GM15510 (cell line): Measurements from ENCODE around the gene PIM1.

ENCODE experiments used
- POLR2A ChIP-seq: IDR thresholded peaks from 3 replicates; pipeline ENCODE4 v1.6.1; 2011; ENCODE audit warnings: borderline replicate concordance; ENCODE audit not compliant: insufficient read length; ENCODE audit errors: extremely low read depth

Gene PIM1

DNA sequence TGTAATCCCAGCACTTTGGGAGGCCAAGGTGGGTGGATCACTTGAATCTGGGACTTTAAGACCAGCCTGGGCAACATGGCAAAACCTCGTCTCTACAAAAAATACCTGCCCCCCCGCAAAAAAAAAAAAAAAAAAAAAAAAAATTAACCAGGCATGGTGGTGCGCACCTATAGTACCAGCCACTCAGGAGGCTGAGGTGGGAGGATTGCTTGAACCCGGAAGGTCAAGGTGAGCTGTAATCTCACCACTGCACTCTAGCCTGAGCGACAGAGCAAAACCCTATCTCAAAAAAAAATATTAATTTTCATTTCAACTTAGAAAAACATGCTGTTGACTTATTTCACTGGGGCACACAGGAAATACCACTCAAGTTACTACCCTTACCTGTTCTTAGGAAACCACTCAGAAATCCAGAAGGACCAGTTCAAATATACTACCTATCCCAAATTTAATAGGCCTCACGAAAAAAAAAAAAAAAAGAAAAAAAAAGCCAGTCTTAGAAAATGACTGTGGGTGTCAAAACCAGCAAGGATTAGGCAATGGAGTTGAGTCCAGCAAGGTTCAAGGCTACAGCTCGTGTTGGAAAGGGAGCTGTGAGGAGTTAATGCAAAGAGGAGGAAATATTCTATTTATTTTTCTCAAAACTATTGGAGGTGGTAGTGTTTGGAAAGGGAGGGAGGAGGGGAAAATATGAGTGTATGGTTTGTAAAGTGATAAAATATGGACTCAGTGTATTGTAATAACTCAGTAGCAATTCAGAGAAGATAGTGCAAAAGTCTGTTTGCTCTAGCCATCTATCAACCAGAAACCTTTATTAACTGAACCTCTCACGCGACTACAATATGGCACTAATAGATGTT, 33.9 kb upstream of the PIM1 start:
- TF ChIP-seq POLR2A, result no peak

- TF ChIP-seq POLR2A, result no peak
Observed at GRCh38 chr6:37136821-37137200, 33.1 kb upstream of the PIM1 start.

GRCh38 chr6:37137201-37138090, 32.5 kb upstream of the PIM1 start:
- TF ChIP-seq POLR2A, result no peak

GRCh38 chr6:37138856-37139229, 31.1 kb upstream of the PIM1 start:
- TF ChIP-seq POLR2A, result no peak

DNA sequence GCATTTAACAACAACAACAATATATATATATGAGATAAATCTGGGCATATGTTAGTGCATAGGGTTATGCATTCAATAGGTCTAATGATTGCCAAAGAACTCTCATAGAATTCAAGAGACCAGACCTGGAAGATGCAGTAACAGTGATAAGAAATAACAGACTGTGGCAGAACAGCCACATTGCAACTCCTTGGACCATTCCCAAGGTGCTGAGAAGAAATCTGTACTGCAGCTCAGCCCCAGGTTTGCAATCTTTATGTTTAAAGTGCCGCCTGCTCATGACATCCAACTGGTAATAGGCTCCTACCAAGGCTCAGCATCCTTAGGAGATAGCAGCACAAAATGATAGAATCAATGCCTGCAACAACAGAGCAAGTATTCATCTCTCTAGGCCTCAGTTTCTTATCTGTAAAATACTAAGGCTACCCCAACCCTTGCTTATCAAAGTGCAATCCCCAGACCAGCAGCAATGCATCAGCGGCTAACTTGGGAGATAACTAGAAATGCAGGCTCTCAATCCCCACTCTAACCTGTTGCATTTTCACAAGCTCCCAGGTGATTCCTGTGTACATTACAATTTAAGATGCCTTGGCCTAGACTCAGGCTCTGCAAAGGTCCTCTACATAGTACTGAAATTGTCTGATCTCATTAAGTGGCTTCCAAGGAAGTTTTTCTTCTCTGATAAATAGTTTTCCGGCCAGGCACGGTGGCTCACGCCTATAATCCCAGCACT, 30.6 kb upstream of the PIM1 start:
- TF ChIP-seq POLR2A, result no peak

GRCh38 chr6:37140145-37140544, 29.8 kb upstream of the PIM1 start:
- no peak for TF ChIP-seq POLR2A

DNA sequence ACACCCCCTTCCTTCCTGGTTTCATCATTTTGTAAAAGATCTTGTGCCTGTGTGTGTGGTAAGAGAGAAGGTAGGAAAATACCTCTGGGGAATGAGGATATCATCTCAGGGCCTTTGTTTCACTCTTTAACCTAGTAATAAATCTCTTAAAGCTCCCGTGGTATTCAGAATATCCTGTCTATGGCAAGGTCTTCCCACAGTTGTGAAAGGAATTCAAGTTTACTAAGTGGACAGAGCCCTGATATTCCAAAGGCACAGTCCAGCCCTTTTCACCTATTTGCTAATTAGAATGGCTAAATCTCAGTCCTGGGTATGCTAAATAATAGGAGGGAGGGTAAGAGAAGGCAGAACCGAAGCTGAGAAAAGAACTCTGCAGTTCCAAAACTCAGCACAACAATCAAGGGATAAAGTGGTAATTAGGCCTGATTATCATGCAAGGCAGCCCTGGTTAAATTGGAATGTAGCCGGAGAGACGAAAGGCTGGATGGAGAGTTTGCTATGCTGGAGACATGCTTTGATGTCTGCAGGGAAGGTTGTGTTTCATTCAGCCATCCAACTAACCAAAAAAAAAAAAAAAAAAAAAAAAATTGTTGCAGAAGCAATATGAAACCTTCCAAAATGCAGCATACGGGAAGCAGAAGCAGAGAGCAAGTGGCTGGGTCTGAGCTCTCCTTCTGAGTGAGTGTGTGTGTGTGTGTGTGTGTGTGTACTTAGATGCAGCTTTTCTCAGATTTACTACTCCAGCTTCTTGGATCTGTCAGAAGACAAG, 28.5 kb upstream of the PIM1 start:
- no peak for TF ChIP-seq POLR2A

DNA sequence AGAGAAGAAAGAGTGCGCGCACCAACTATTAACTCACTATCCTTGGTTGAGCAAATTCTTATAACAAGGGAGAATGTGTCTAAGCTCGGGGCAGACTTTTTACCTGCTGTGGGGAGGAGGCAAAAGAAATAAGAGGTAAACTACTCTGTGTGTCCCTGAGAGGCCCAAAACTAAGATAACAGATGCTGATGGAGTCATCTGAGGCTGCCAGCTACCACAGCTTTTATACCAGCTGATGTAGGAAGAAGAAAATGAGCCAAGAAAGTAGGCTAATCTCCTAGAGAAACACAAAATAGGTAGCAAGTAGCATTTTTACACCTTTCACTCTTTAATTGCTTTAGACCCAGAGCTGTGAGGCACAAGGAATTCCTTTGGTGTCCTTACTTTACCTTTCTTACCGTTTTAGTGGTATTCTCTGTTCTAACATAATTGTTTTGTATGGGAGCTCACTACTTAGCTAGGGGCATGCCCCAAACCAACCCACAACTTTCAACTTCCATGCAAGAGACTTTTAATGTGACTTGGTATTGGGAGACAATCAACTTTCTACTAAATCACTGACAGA, 27.8 kb upstream of the PIM1 start:
- no peak for TF ChIP-seq POLR2A

- TF ChIP-seq POLR2A, result no peak
Observed at GRCh38 chr6:37143585-37143984, 26.4 kb upstream of the PIM1 start.

GRCh38 chr6:37145443-37145842, 24.5 kb upstream of the PIM1 start:
- TF ChIP-seq POLR2A, result no peak

- no peak for TF ChIP-seq POLR2A
Observed at GRCh38 chr6:37146735-37147157, 23.2 kb upstream of the PIM1 start.

- no peak for TF ChIP-seq POLR2A
Observed at GRCh38 chr6:37149745-37150144, 20.2 kb upstream of the PIM1 start.

GRCh38 chr6:37150314-37150713, 19.6 kb upstream of the PIM1 start:
- TF ChIP-seq POLR2A, result no peak
